Endothelial cell (in vitro differentiated cells): Measurements from ENCODE around the gene UBIAD1. TPM values are rescaled to one million over a fixed set of nuclear protein-coding genes. Genes with fewer than 3 reads are reported as not detected.

ENCODE experiments used
- DNase-seq: peaks from one replicate; pipeline ENCODE4 v3.0.0; 2021; ENCODE audit warnings: low spot score
- H3K27ac Mint-ChIP-seq: one replicate; pipeline ENCODE4 v1.8.0; 2021; ENCODE audit warnings: mixed read lengths, inconsistent platforms; ENCODE audit not compliant: unreplicated experiment
- H3K27me3 Mint-ChIP-seq: one replicate; pipeline ENCODE4 v1.8.0; 2021; ENCODE audit warnings: mild to moderate bottlenecking, moderate library complexity, mixed read lengths, inconsistent platforms; ENCODE audit not compliant: unreplicated experiment
- H3K36me3 Mint-ChIP-seq: one replicate; pipeline ENCODE4 v1.8.0; 2021; ENCODE audit warnings: mild to moderate bottlenecking, low read depth, mixed read lengths, inconsistent platforms; ENCODE audit not compliant: unreplicated experiment
- H3K4me1 Mint-ChIP-seq: one replicate; pipeline ENCODE4 v1.8.0; 2021; ENCODE audit warnings: mild to moderate bottlenecking, mixed read lengths, inconsistent platforms; ENCODE audit not compliant: unreplicated experiment
- H3K4me3 Mint-ChIP-seq: one replicate; pipeline ENCODE4 v1.8.0; 2021; ENCODE audit warnings: mild to moderate bottlenecking, mixed read lengths, inconsistent platforms; ENCODE audit not compliant: unreplicated experiment
- H3K9me3 Mint-ChIP-seq: one replicate; pipeline ENCODE4 v1.8.0; 2021; ENCODE audit warnings: mixed read lengths, inconsistent platforms; ENCODE audit not compliant: unreplicated experiment
- CTCF ChIP-seq: fragments of 200-600 bp; sonication (generic); IDR thresholded peaks from one replicate; pipeline ENCODE4 v1.5.0; 2021; ENCODE audit warnings: antibody characterized with exemption; ENCODE audit not compliant: unreplicated experiment
- total RNA-seq: library from RNA; stranded (reverse); fragmentation: NEBNext Ultra II Directional; extraction: Animal tissue kit (Norgen Biotek cat#: 25700); gene quantifications from one replicate; pipeline ENCODE4 v1.2.1, GENCODE V29; 2021; ENCODE audit not compliant: unreplicated experiment

UBIAD1 gene
- total RNA-seq, 1 donor from 2014 or later, result 16.5 TPM

GRCh38 chr1:11279630-11280029 is 6.6 kb downstream of the UBIAD1 start:
- peaks cover 13% of the 10 kb centered on the region for H3K36me3 Mint-ChIP-seq
- H3K9me3 Mint-ChIP-seq, result no peaks in the 10 kb centered on the region
- no peak overlapping the region for H3K27ac Mint-ChIP-seq
- no peak for TF ChIP-seq CTCF
- peaks cover 43% of the 10 kb centered on the region for H3K4me1 Mint-ChIP-seq
- H3K27me3 Mint-ChIP-seq, result peaks cover 3% of the 10 kb centered on the region
- no peak for DNase-seq
- H3K4me3 Mint-ChIP-seq, result no peak overlapping the region

GRCh38 chr1:11280719-11281376 is 7.8 kb downstream of the UBIAD1 start:
- no peak for TF ChIP-seq CTCF
- H3K36me3 Mint-ChIP-seq, result peaks cover 11% of the 10 kb centered on the region
- peaks cover 36% of the 10 kb centered on the region for H3K4me1 Mint-ChIP-seq
- peak; percentile 20 for DNase-seq
- H3K9me3 Mint-ChIP-seq, result no peaks in the 10 kb centered on the region
- H3K27me3 Mint-ChIP-seq, result peaks cover 2% of the 10 kb centered on the region
- peak overlapping the region; percentile 94 for H3K27ac Mint-ChIP-seq
- H3K4me3 Mint-ChIP-seq, result peak overlapping the region; percentile 4

DNA sequence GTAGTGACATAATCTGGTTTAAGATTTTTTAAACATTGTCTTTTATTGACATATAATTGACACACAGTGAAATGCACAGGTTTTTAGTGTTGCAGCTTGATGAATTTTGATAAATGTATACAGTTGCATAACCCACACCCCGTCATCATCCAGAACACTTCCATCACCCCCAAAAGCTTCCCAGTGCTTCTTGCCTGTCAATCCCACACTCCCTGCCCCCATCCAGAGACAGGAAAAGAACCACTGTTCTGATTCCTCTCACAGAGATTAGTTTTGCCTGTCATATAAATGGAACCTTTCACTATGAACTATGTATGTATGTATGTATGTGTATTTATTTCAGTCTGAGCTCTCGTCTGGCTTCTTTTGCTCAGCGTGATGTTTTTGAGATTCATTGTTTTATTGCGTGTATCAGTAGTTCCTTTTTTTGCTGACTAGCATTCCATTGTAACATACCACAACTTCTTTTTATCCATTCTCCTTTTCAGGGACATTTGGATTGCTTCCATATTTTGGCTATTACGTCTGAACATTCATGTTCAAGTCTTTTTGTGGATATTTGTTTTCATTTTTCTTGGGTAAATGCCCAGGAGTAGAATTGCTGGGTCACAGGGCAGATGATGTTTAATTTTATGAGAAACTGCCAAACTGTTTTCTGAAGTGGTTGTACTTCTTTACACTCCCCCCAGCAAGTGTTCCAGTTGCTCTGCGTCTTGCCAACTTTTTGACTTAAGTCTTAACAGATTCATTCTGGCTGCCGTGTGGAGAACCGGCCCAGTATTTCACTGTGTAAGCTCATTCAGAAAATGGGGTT is 8.7 kb downstream of the UBIAD1 start:
- H3K4me3 Mint-ChIP-seq, result peak overlapping the region; percentile 70
- H3K27me3 Mint-ChIP-seq, result no peaks in the 10 kb centered on the region
- peak overlapping the region; percentile 94 for H3K27ac Mint-ChIP-seq
- no peak for DNase-seq
- peaks cover 33% of the 10 kb centered on the region for H3K4me1 Mint-ChIP-seq
- no peaks in the 10 kb centered on the region for H3K9me3 Mint-ChIP-seq
- H3K36me3 Mint-ChIP-seq, result peaks cover 15% of the 10 kb centered on the region
- TF ChIP-seq CTCF, result no peak

GRCh38 chr1:11283151-11283550 is 10.2 kb downstream of the UBIAD1 start:
- no peak for DNase-seq
- TF ChIP-seq CTCF, result no peak
- H3K9me3 Mint-ChIP-seq, result no peaks in the 10 kb centered on the region
- H3K27me3 Mint-ChIP-seq, result no peaks in the 10 kb centered on the region
- H3K4me1 Mint-ChIP-seq, result peaks cover 33% of the 10 kb centered on the region
- H3K27ac Mint-ChIP-seq, result peak overlapping the region; percentile 10
- peaks cover 17% of the 10 kb centered on the region for H3K36me3 Mint-ChIP-seq
- no peak overlapping the region for H3K4me3 Mint-ChIP-seq

DNA sequence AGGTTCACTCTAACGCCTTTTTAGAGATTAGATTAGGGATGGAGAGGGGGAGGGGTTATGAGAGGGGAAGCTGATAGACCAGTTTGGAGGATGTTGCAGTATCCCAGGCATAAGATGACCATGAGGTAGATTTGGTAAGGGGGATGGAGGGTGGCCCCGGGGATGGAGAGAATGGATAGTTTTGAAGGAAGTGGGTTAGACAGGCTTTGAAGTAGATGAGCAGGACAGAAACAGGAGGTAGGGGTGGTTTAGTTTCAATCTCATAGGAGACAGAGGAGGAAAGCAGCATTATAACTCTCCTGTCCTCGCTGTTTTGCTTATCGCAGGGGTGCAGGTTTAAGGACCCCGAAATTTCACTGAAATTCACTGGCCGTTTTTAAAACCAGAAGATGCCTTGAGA is 11.8 kb downstream of the UBIAD1 start:
- no peak for TF ChIP-seq CTCF
- no peak overlapping the region for H3K27ac Mint-ChIP-seq
- peaks cover 30% of the 10 kb centered on the region for H3K4me1 Mint-ChIP-seq

More for the DNA sequence above, 11.8 kb downstream of the UBIAD1 start:
- no peak for DNase-seq
- Mint-ChIP-seq H3K4me3 (no peak overlapping the region), H3K27me3 (no peaks in the 10 kb centered on the region), H3K36me3 (peaks cover 18% of the 10 kb centered on the region), H3K9me3 (no peaks in the 10 kb centered on the region)
